HepG2 (cell line): Measurements from ENCODE around the gene SEC24B. TPM values are rescaled to one million over a fixed set of nuclear protein-coding genes. Genes with fewer than 3 reads are reported as not detected.

Experiments used
- ATAC-seq: fragments of 200-7000 bp; cut with Tn5 transposase; 3 replicates; pipeline ENCODE4 v1.9.1; 2020; ENCODE audit warnings: mild to moderate bottlenecking, moderate library complexity
- BruUV-seq: library from RNA; stranded (reverse); fragments of 400-500 nt; replicated peaks from 2 replicates; lab custom pipeline; 2021; lab: Mats Ljungman, UMichigan
- CTCF ChIA-PET: fragments of 300-600 bp; formaldehyde crosslinking; extraction: SDS; loops from one replicate; lab custom pipeline; 2021; ENCODE audit warnings: low total read pairs, inconsistent platforms, low intra/inter-chr PET ratio; lab: Yijun Ruan, JAX
- POLR2A ChIA-PET: fragments of 350-600 bp; sonication (Branson Sonifier 250); formaldehyde crosslinking; loops from one replicate; lab custom pipeline; 2020; ENCODE audit warnings: antibody characterized with exemption, inconsistent platforms; lab: Yijun Ruan, JAX
- DNase-seq: peaks from one replicate; pipeline ENCODE4 v3.0.0-alpha.2; 2015; ENCODE audit warnings: low spot score
- FAIRE-seq: peaks from 3 replicates; lab custom pipeline; 2011; peaks lifted over from hg19 to GRCh38; lab: Jason Lieb, UNC
- H2AFZ ChIP-seq: one replicate; pipeline ENCODE4 v1.6.1; 2011; ENCODE audit warnings: low read length, inconsistent platforms
- H3K27ac ChIP-seq: fragments of 300-600 bp; 3 replicates; pipeline ENCODE4 v1.8.0; 2011; ENCODE audit warnings: mixed run types, mild to moderate bottlenecking, mixed read lengths, low read length, inconsistent platforms; ENCODE audit not compliant: insufficient read depth; ENCODE audit errors: extremely low read length
- H3K27me3 ChIP-seq, 2 experiments: fragments of 200-600 bp in 1 of 2; 2 replicates in 1 of 2; 3 replicates in 1 of 2; pipeline versions ENCODE4 v1.6.0 to v1.8.0; 2011; ENCODE audit warnings: low read length in 2 of 2, mild to moderate bottlenecking in 2 of 2, moderate library complexity in 2 of 2, inconsistent platforms in 1 of 2; ENCODE audit not compliant: insufficient read depth in 2 of 2, control insufficient read depth in 1 of 2
- H3K36me3 ChIP-seq, 2 experiments: fragments of 200-600 bp in 1 of 2; replicated peaks in 1 of 2; 2 replicates in 1 of 2; 3 replicates in 1 of 2; pipeline versions ENCODE4 v1.5.1 to v1.8.0; 2011; ENCODE audit warnings: low read length in 2 of 2, inconsistent platforms in 1 of 2; ENCODE audit not compliant: insufficient read depth in 2 of 2, control insufficient read depth in 1 of 2
- H3K4me1 ChIP-seq: 2 replicates; pipeline ENCODE4 v1.5.1; 2012; ENCODE audit warnings: low read length, inconsistent platforms; ENCODE audit not compliant: insufficient read depth
- H3K4me2 ChIP-seq: 2 replicates; pipeline ENCODE4 v1.6.0; 2011; ENCODE audit warnings: low read depth, low read length, inconsistent platforms
- H3K4me3 ChIP-seq, 3 experiments: fragments of 200-600 bp in 1 of 3; sonication (generic), shearing (Covaris generic) in 1 of 3; replicated peaks in 1 of 3; 2 replicates each; pipeline ENCODE4 v1.5.1; 2011 to 2016; ENCODE audit warnings: low read length in 3 of 3, inconsistent platforms in 2 of 3, low read depth in 2 of 3, mild to moderate bottlenecking in 2 of 3, control low read depth in 1 of 3, mixed read lengths in 1 of 3; ENCODE audit not compliant: insufficient read depth in 1 of 3
- H3K79me2 ChIP-seq: one replicate; pipeline ENCODE4 v1.6.1; 2011; ENCODE audit warnings: low read length, inconsistent platforms; ENCODE audit not compliant: insufficient read depth
- H3K9ac ChIP-seq: 2 replicates; pipeline ENCODE4 v1.6.0; 2011; ENCODE audit warnings: mild to moderate bottlenecking, low read depth, low read length, inconsistent platforms; ENCODE audit not compliant: insufficient read depth
- H3K9me3 ChIP-seq: 2 replicates; pipeline ENCODE4 v1.5.1; 2012; ENCODE audit warnings: mild to moderate bottlenecking, low read length
- H4K20me1 ChIP-seq: 2 replicates; pipeline ENCODE4 v1.6.0; 2011; ENCODE audit warnings: inconsistent platforms, mild to moderate bottlenecking, low read length, moderate library complexity; ENCODE audit not compliant: insufficient read depth
- ARID2 ChIP-seq: sonication (generic); formaldehyde crosslinking; IDR thresholded peaks from 2 replicates; pipeline ENCODE4 v1.8.1; 2022; ENCODE audit warnings: mild to moderate bottlenecking, missing genetic modification reagents, borderline replicate concordance
- EED ChIP-seq: sonication (generic); formaldehyde crosslinking; IDR thresholded peaks from 2 replicates; pipeline ENCODE4 v1.5.0; 2020; ENCODE audit warnings: mild to moderate bottlenecking, missing genetic modification reagents
- HNRNPLL ChIP-seq: fragments of 200-400 bp; formaldehyde crosslinking; IDR thresholded peaks from 2 replicates; pipeline ENCODE4 v1.6.1; 2017; ENCODE audit warnings: mild to moderate bottlenecking, low read depth, low read length; ENCODE audit not compliant: poor library complexity, severe bottlenecking
- NCOA2 ChIP-seq: sonication (generic); formaldehyde crosslinking; IDR thresholded peaks from 2 replicates; pipeline ENCODE4 v1.8.0; 2022; ENCODE audit warnings: inconsistent platforms
- NR1H2 ChIP-seq: sonication (generic); formaldehyde crosslinking; IDR thresholded peaks from 2 replicates; pipeline ENCODE4 v1.8.1; 2022; ENCODE audit warnings: low read depth, missing genetic modification reagents, borderline replicate concordance
- PCBP2 ChIP-seq: fragments of 200-400 bp; formaldehyde crosslinking; optimal IDR thresholded peaks from 2 replicates; pipeline ENCODE3; 2018; ENCODE audit warnings: low read length, low read depth; ENCODE audit not compliant: poor library complexity, severe bottlenecking
- SMARCE1 ChIP-seq: fragments of 450-650 bp; IDR thresholded peaks from 2 replicates; pipeline ENCODE4 v1.6.1; 2017; ENCODE audit warnings: borderline replicate concordance
- TMF1 ChIP-seq: sonication (generic); formaldehyde crosslinking; IDR thresholded peaks from 2 replicates; pipeline ENCODE4 v1.8.1; 2022; ENCODE audit warnings: low read depth, missing genetic modification reagents
- ZNF30 ChIP-seq: sonication (generic); formaldehyde crosslinking; IDR thresholded peaks from 2 replicates; pipeline ENCODE4 v1.5.0; 2020; ENCODE audit warnings: mild to moderate bottlenecking, missing genetic modification reagents
- ZNF761 ChIP-seq: sonication (generic); formaldehyde crosslinking; conservative IDR thresholded peaks from 2 replicates; pipeline ENCODE4 v1.4.0; 2020; ENCODE audit warnings: mild to moderate bottlenecking, missing genetic modification reagents
- WGBS: methylation state at CpG from one replicate; pipeline ENCODE4 v1.1.6; 2017; ENCODE audit warnings: low lambda C conversion rate; 5-methylcytosine and 5-hydroxymethylcytosine counted together
- in situ Hi-C: cut with HindIII; loops from 2 replicates; pipeline ENCODE4 v1.10.0; 2017; ENCODE audit warnings: low pct_unique_long_range_greater_than_20kb; ENCODE audit not compliant: extremely low pct_ligation_motif_present
- intact Hi-C: fragments of 100-400 bp; cut with micrococcal nuclease; formaldehyde crosslinking; loops from one replicate; pipeline ENCODE4 v1.10.0; 2022; ENCODE audit not compliant: unreplicated experiment
- polyA plus RNA-seq, 8 experiments: library from polyadenylated mRNA; depleted of rRNA in 3 of 8; stranded (reverse) in 7 of 8; unstranded in 1 of 8; fragments of >200 nt; fragmentation: Illumina TruSeq in 4 of 8; extraction: Trizol in 4 of 8; gene quantifications; 2 replicates each; pipeline versions ENCODE4 v1.2.1 to v1.2.3, GENCODE V29; 2011 to 2016; ENCODE audit warnings: low read depth in 4 of 8, missing spikeins in 1 of 8, mixed read lengths in 1 of 8; ENCODE audit not compliant: insufficient read depth in 1 of 8
- total RNA-seq, 5 experiments: library from RNA; depleted of rRNA; stranded (reverse); fragments of >200 nt; fragmentation: Illumina TruSeq; extraction: Trizol; gene quantifications; 2 replicates each; pipeline ENCODE4 v1.2.3, GENCODE V29; 2016; ENCODE audit warnings: low read depth in 1 of 5
- TF ChIP-seq, protein P1 (sequence below): fragments of 450-650 bp; IDR thresholded peaks from 2 replicates; pipeline ENCODE4 v1.6.1; 2016
- TF ChIP-seq, protein P2 (sequence below): sonication (generic); formaldehyde crosslinking; IDR thresholded peaks from 2 replicates; pipeline ENCODE4 v1.5.0; 2020; ENCODE audit warnings: missing genetic modification reagents, mild to moderate bottlenecking, borderline replicate concordance

The SEC24B gene
- total and polyA plus RNA-seq, 2 of the 13 experiments (the other 11 are each of a cell fraction or from before 2014, with no cell fraction given) = 14.6 to 39.0 TPM

DNA sequence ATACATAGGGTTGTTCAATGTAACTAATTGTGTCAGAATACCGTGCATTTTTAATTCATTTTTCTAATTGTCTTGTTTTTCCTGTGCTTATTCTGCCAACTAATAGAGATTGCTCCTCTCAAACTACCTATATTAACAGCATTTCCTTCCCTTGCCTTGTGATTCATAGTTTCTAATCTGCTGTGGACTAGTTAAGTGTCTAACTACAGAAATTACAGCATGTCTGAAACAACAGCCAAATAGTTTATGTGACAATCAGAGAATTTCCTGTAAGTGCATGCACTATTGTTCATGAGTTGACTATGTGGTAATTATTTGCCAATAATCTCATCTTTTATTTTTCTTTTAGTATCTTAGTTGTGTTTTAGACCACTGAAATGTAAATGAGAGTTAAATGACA, 4.1 kb upstream of the SEC24B start:
- ATAC-seq (no peak), FAIRE-seq (no peak), DNase-seq (no peak)
- in situ Hi-C loops (loop anchor here (10.0 to 25.0 kb wide), 3 partner anchors 225 to 758 kb away; partner anchors contain the start of gene ELOVL6), intact Hi-C loops (no loop called here)
- BruUV-seq = no TSS peak
- Histone ChIP-seq H3K4me1 (peaks cover 11% of the 10 kb centered on the region), H3K9ac (no peak overlapping the region), H3K4me2 (no peak overlapping the region), H3K27me3 (no peaks in the 10 kb centered on the region; a peak in 1 of 5 replicates), H3K36me3 (no peaks in the 10 kb centered on the region), H2AFZ (no peak overlapping the region), H3K9me3 (no peaks in the 10 kb centered on the region), H4K20me1 (no peaks in the 10 kb centered on the region), H3K79me2 (peaks cover 10% of the 10 kb centered on the region), H3K27ac (no peak overlapping the region), H3K4me3 (no peak overlapping the region)
- ChIA-PET CTCF (no interaction called here), POLR2A (no interaction called here)
- no peak for TF ChIP-seq TMF1 (CRISPR knock-in tag)
- TF ChIP-seq ZNF30 (CRISPR knock-in tag) = no peak
- TF ChIP-seq NCOA2 (CRISPR knock-in tag) = no peak
- no peak for TF ChIP-seq EED
- TF ChIP-seq, protein P1, sequence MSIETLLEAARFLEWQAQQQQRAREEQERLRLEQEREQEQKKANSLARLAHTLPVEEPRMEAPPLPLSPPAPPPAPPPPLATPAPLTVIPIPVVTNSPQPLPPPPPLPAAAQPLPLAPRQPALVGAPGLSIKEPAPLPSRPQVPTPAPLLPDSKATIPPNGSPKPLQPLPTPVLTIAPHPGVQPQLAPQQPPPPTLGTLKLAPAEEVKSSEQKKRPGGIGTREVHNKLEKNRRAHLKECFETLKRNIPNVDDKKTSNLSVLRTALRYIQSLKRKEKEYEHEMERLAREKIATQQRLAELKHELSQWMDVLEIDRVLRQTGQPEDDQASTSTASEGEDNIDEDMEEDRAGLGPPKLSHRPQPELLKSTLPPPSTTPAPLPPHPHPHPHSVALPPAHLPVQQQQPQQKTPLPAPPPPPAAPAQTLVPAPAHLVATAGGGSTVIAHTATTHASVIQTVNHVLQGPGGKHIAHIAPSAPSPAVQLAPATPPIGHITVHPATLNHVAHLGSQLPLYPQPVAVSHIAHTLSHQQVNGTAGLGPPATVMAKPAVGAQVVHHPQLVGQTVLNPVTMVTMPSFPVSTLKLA = no peak
- TF ChIP-seq HNRNPLL = no peak
- TF ChIP-seq, protein P2, sequence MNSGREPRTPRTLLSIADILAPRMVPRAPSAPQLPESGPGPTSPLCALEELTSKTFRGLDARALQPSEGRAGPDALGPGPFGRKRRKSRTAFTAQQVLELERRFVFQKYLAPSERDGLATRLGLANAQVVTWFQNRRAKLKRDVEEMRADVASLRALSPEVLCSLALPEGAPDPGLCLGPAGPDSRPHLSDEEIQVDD (CRISPR knock-in tag) = no peak
- TF ChIP-seq ARID2 (CRISPR knock-in tag) = no peak
- no peak for TF ChIP-seq NR1H2 (CRISPR knock-in tag)
- TF ChIP-seq ZNF761 (CRISPR knock-in tag) = no peak
- TF ChIP-seq SMARCE1 = no peak
- TF ChIP-seq PCBP2 = no peak
- WGBS = 84% methylated on average over 1 of the region's 1 CpG
